ACC112 (cell line): ENCODE results near the gene POLA2.

Source experiments
- H2AFZ ChIP-seq: fragments of 200-600 bp; sonication (generic); one replicate; pipeline ENCODE4 v1.6.0; 2017; ENCODE audit warnings: antibody characterized with exemption, low read length; ENCODE audit not compliant: unreplicated experiment
- H3K27ac ChIP-seq: fragments of 200-600 bp; sonication (generic); 2 replicates; pipeline ENCODE4 v1.5.1; 2014; ENCODE audit warnings: low read depth, mild to moderate bottlenecking, antibody characterized with exemption, low read length, moderate library complexity
- H3K27me3 ChIP-seq: fragments of 200-600 bp; sonication (generic); 2 replicates; pipeline ENCODE4 v1.6.1; 2014; ENCODE audit warnings: mild to moderate bottlenecking, antibody characterized with exemption, low read length, moderate library complexity, mixed read lengths; ENCODE audit not compliant: insufficient read depth
- H3K36me3 ChIP-seq: fragments of 200-600 bp; sonication (generic); 2 replicates; pipeline ENCODE4 v1.6.1; 2016; ENCODE audit warnings: mild to moderate bottlenecking, antibody characterized with exemption, low read length, moderate library complexity, mixed read lengths; ENCODE audit not compliant: insufficient read depth
- H3K4me1 ChIP-seq: fragments of 200-600 bp; sonication (generic); one replicate; pipeline ENCODE4 v1.6.1; 2016; ENCODE audit warnings: low read length, mixed read lengths; ENCODE audit not compliant: insufficient read depth, unreplicated experiment, control insufficient read depth
- H3K4me3 ChIP-seq: fragments of 200-600 bp; sonication (generic); 2 replicates; pipeline ENCODE4 v1.5.1; 2014; ENCODE audit warnings: mild to moderate bottlenecking, low read depth, low read length
- H3K79me2 ChIP-seq: fragments of 200-600 bp; sonication (generic); one replicate; pipeline ENCODE4 v1.6.0; 2016; ENCODE audit warnings: low read length; ENCODE audit not compliant: control insufficient read depth, unreplicated experiment, insufficient read depth

Gene POLA2, protein sequence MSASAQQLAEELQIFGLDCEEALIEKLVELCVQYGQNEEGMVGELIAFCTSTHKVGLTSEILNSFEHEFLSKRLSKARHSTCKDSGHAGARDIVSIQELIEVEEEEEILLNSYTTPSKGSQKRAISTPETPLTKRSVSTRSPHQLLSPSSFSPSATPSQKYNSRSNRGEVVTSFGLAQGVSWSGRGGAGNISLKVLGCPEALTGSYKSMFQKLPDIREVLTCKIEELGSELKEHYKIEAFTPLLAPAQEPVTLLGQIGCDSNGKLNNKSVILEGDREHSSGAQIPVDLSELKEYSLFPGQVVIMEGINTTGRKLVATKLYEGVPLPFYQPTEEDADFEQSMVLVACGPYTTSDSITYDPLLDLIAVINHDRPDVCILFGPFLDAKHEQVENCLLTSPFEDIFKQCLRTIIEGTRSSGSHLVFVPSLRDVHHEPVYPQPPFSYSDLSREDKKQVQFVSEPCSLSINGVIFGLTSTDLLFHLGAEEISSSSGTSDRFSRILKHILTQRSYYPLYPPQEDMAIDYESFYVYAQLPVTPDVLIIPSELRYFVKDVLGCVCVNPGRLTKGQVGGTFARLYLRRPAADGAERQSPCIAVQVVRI

GRCh38 chr11:65261591-65262380 lies at the start of gene POLA2:
Gene POLA2, plus strand, starts transcription at chr11:65261962. Its CDS starts 331 bp downstream, at chr11:65262293.
- Histone ChIP-seq H3K27me3 (no peaks in the 10 kb centered on the region), H3K4me3 (peak within 1 kb of the TSS; percentile 89), H3K27ac (peak within 1 kb of the TSS; percentile 78), H2AFZ (peak within 1 kb of the TSS; percentile 68), H3K4me1 (peaks cover 11% of the 10 kb centered on the region), H3K36me3 (no peaks in the 10 kb centered on the region), H3K79me2 (peaks cover 47% of the 10 kb centered on the region)

GRCh38 chr11:65212226-65212801 lies 49.4 kb upstream of the POLA2 start:
- H3K27ac ChIP-seq, result no peak overlapping the region

GRCh38 chr11:65213322-65214211 lies 48.2 kb upstream of the POLA2 start:
- Histone ChIP-seq H3K27me3 (no peaks in the 10 kb centered on the region), H3K4me3 (no peak overlapping the region), H3K4me1 (no peaks in the 10 kb centered on the region), H3K27ac (no peak overlapping the region), H2AFZ (no peak overlapping the region), H3K36me3 (no peaks in the 10 kb centered on the region), H3K79me2 (no peaks in the 10 kb centered on the region)

More at GRCh38 chr11:65212226-65212801, 49.4 kb upstream of the POLA2 start:
- Histone ChIP-seq H3K79me2 (no peaks in the 10 kb centered on the region), H3K27me3 (no peaks in the 10 kb centered on the region), H3K4me1 (no peaks in the 10 kb centered on the region), H3K4me3 (no peak overlapping the region), H2AFZ (no peak overlapping the region), H3K36me3 (no peaks in the 10 kb centered on the region)

DNA sequence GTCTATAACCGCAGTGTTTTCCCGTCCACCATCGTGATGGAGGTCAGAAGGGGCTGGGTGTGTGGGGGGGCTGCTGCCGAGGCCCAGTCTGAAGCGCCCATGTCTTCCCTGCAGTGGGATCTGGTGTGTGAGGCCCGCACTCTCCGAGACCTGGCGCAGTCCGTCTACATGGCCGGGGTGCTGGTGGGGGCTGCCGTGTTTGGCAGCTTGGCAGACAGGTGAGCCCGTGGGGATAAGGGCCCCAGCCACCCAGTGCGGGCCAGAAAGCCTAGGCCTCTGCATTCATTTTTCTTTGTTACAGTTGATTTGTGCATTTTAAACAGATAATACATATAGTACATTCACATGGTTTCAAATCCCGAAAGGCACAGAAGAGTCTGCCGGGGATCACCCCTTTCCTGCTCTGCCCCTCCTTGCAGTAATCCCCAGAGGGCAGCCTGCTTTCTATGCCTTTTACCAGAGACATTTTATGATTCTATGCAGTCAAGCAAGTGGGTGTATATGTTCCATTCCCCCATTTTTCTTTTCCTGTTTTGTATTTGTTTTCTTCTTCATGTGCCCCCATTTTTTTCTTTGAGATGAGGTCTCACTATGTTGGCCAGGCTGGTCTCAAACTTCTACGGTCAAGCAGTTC lies 47.4 kb upstream of the POLA2 start:
- H3K27ac ChIP-seq, result no peak overlapping the region
- no peaks in the 10 kb centered on the region for H3K36me3 ChIP-seq
- H3K4me1 ChIP-seq, result no peaks in the 10 kb centered on the region
- no peak overlapping the region for H3K4me3 ChIP-seq
- H3K79me2 ChIP-seq, result no peaks in the 10 kb centered on the region
- H3K27me3 ChIP-seq, result no peaks in the 10 kb centered on the region
- H2AFZ ChIP-seq, result no peak overlapping the region

GRCh38 chr11:65215441-65216076 lies 46.2 kb upstream of the POLA2 start:
- no peak overlapping the region for H2AFZ ChIP-seq
- H3K79me2 ChIP-seq, result no peaks in the 10 kb centered on the region
- H3K27me3 ChIP-seq, result no peaks in the 10 kb centered on the region
- no peak overlapping the region for H3K27ac ChIP-seq
- no peak overlapping the region for H3K4me3 ChIP-seq
- no peaks in the 10 kb centered on the region for H3K36me3 ChIP-seq
- H3K4me1 ChIP-seq, result no peaks in the 10 kb centered on the region

DNA sequence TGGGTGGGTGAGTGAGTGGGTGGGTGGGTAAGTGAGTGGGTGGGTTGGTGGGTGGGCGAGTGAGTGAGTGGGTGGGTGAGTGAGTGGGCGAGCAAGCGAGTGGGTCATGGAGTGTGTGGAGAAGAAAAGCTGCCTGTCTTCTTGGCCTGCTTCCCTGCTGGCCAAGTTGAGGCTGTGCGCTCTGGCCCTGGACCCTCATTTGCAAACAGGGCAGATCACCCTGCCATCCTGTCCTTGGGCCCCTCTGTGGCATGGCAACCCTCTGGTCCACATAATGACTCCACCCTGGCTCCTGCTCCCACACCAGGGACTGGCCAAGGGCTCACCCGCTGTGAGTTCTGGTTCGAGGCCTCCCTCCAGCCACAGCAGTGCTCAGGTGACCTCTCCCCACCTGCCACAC lies 44.9 kb upstream of the POLA2 start:
- H3K27me3 ChIP-seq, result no peaks in the 10 kb centered on the region
- H3K79me2 ChIP-seq, result no peaks in the 10 kb centered on the region
- H3K27ac ChIP-seq, result no peak overlapping the region
- H3K4me3 ChIP-seq, result no peak overlapping the region
- H2AFZ ChIP-seq, result no peak overlapping the region
- no peaks in the 10 kb centered on the region for H3K4me1 ChIP-seq
- H3K36me3 ChIP-seq, result no peaks in the 10 kb centered on the region

GRCh38 chr11:65217441-65218423 lies 44.0 kb upstream of the POLA2 start:
- Histone ChIP-seq H3K27ac (no peak overlapping the region), H3K79me2 (no peaks in the 10 kb centered on the region), H3K4me3 (no peak overlapping the region), H3K36me3 (no peaks in the 10 kb centered on the region), H3K4me1 (no peaks in the 10 kb centered on the region), H3K27me3 (no peaks in the 10 kb centered on the region), H2AFZ (no peak overlapping the region)

DNA sequence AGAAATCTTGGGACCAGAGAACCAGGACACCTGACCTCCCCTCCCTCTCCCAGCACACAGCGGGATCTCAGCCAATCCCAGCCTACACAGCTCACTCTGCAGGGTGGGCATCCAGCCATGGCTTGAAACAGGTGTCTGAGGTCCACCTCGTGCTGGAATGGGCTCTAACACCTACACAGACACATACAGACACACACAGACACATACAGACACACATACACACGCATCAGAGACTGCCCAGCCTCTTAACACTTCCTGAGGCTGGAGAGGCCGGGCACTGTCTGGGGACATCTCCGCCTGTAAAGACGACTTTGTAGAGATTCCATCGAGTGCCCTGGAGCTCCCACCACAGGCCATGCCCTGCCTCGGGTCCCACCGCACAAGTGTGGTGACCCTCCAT lies 43.3 kb upstream of the POLA2 start:
- Histone ChIP-seq H3K4me1 (no peaks in the 10 kb centered on the region), H3K4me3 (no peak overlapping the region), H3K79me2 (no peaks in the 10 kb centered on the region), H3K27me3 (no peaks in the 10 kb centered on the region), H3K27ac (no peak overlapping the region), H3K36me3 (no peaks in the 10 kb centered on the region), H2AFZ (no peak overlapping the region)

DNA sequence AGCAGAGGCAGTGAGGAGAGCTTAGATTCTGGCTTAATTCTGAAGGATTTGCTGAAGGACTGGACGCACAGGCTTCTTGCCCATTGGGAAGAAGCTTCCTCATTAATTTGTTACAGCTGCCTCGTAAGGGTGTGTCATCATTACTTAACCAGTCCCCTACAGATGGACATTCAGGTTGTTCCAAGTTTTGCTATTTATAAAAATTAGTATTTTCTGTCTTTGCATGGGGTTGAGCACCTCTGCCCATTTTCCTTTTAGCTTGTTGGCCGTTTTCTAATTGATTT lies 41.9 kb upstream of the POLA2 start:
- Histone ChIP-seq H3K79me2 (no peaks in the 10 kb centered on the region), H3K36me3 (no peaks in the 10 kb centered on the region), H3K27ac (no peak overlapping the region), H2AFZ (no peak overlapping the region), H3K27me3 (no peaks in the 10 kb centered on the region), H3K4me3 (no peak overlapping the region), H3K4me1 (peaks cover 4% of the 10 kb centered on the region)
